Activated B cell treated with CpG ODN at 0.5 μM for 24 hours (primary cell): Measurements from ENCODE around the gene CFAP100. TPM values are rescaled to one million over a fixed set of nuclear protein-coding genes. Genes with fewer than 3 reads are reported as not detected.

Source experiments
- ATAC-seq: fragments of 200-7000 bp; cut with Tn5 transposase; one replicate; pipeline ENCODE4 v1.10.0; 2021; ENCODE audit warnings: low read depth, mild to moderate bottlenecking, moderate library complexity
- CTCF ChIA-PET: fragments of 350-600 bp; sonication (Branson Sonifier 250); formaldehyde crosslinking; loops from one replicate; lab custom pipeline; 2021; ENCODE audit warnings: antibody characterized with exemption; lab: Charles Lee
- POLR2A ChIA-PET: fragments of 350-600 bp; sonication (Branson Sonifier 250); formaldehyde crosslinking; loops from one replicate; lab custom pipeline; 2021; ENCODE audit warnings: antibody characterized with exemption; lab: Charles Lee
- DNase-seq: peaks from one replicate; pipeline ENCODE4 v3.0.0; 2022
- H3K27ac Mint-ChIP-seq: one replicate; pipeline ENCODE4 v1.8.0; 2020; ENCODE audit warnings: mixed read lengths
- H3K27me3 Mint-ChIP-seq: one replicate; pipeline ENCODE4 v1.8.0; 2021; ENCODE audit warnings: mixed read lengths
- H3K36me3 Mint-ChIP-seq: one replicate; pipeline ENCODE4 v1.8.0; 2021; ENCODE audit warnings: low read depth, mixed read lengths
- H3K4me1 Mint-ChIP-seq: one replicate; pipeline ENCODE4 v1.8.0; 2021; ENCODE audit warnings: mixed read lengths
- H3K4me3 Mint-ChIP-seq: one replicate; pipeline ENCODE4 v1.8.0; 2020; ENCODE audit warnings: mild to moderate bottlenecking, mixed read lengths
- H3K9me3 Mint-ChIP-seq: one replicate; pipeline ENCODE4 v1.8.0; 2020; ENCODE audit warnings: mixed read lengths
- intact Hi-C: fragments of 100-400 bp; cut with micrococcal nuclease; formaldehyde crosslinking; loops from one replicate; pipeline ENCODE4 v1.15.1; 2024
- total RNA-seq: library from RNA; stranded (reverse); gene quantifications from 2 replicates; pipeline ENCODE4 v1.2.3, GENCODE V29; 2022
- TF ChIP-seq, protein P1 (sequence below): fragments of 200-600 bp; IDR thresholded peaks from one replicate; pipeline ENCODE4 v1.8.0; 2022; ENCODE audit warnings: antibody characterized with exemption, mild to moderate bottlenecking

CFAP100 gene
- total RNA-seq, 1 donor from 2014 or later, result not detected

DNA sequence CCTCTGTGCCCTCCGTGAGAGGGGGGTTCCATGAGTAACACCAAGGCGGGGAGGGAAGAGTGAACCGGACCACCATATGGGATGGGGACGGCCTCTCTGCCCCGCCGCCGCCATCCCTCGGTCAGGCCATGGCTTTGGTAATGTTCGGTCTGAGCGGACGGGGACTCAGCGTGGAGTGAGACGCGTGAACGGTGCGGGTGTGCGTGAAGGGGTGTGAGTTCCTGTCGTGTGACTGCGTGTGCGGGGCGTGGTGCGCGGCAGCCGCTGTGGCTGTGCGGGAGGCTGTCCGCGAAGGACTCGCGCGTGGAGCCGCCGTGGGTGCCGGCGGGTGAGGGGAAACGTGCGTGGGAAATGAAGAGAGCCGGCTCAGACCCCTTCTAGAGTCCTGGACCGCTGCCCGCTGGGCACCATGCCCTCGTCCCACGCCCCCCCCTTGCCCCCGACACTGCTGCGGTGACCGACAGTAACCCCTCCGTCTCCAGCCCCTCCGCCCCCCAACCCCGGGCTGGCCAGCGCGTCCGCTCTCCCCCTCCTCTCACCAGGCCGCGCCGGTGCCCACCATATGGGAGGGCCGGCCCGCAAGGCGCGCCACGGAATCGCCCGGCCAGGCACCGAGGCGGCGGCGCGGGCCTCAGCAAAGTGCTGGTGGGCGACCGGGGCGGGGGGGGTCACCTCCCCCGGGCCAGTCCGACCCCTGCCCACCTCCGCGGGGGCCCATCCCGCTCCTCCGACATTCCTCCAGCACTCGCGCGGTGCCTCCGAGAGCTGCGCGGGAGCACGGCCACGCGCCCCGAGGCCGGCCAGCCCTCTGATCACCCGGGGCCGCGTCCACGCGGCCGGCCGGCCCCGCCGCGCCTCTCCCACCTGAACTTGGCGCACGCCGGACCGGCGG, 38.1 kb upstream of the CFAP100 start:
- Mint-ChIP-seq H3K27ac (no peak overlapping the region), H3K36me3 (peaks cover 1% of the 10 kb centered on the region), H3K9me3 (no peaks in the 10 kb centered on the region), H3K27me3 (peaks cover 30% of the 10 kb centered on the region), H3K4me3 (peak overlapping the region; percentile 88), H3K4me1 (peaks cover 16% of the 10 kb centered on the region)
- peak; percentile 17 for ATAC-seq
- intact Hi-C loops, result loop anchor here (1.0 to 5.0 kb wide), 6 partner anchors 33 to 626 kb away; partner anchors contain the start of genes CHCHD6, PLXNA1, SLC41A3 and ZXDC
- ChIA-PET CTCF (no interaction called here), POLR2A (interaction anchor here (1.5 kb wide), 1 partner anchor 272 kb away, joined by 5 read pairs; the partner anchor contains the start of gene SLC41A3)
- peak; percentile 24 for DNase-seq
- TF ChIP-seq, protein P1, sequence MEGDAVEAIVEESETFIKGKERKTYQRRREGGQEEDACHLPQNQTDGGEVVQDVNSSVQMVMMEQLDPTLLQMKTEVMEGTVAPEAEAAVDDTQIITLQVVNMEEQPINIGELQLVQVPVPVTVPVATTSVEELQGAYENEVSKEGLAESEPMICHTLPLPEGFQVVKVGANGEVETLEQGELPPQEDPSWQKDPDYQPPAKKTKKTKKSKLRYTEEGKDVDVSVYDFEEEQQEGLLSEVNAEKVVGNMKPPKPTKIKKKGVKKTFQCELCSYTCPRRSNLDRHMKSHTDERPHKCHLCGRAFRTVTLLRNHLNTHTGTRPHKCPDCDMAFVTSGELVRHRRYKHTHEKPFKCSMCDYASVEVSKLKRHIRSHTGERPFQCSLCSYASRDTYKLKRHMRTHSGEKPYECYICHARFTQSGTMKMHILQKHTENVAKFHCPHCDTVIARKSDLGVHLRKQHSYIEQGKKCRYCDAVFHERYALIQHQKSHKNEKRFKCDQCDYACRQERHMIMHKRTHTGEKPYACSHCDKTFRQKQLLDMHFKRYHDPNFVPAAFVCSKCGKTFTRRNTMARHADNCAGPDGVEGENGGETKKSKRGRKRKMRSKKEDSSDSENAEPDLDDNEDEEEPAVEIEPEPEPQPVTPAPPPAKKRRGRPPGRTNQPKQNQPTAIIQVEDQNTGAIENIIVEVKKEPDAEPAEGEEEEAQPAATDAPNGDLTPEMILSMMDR, result no peak

DNA sequence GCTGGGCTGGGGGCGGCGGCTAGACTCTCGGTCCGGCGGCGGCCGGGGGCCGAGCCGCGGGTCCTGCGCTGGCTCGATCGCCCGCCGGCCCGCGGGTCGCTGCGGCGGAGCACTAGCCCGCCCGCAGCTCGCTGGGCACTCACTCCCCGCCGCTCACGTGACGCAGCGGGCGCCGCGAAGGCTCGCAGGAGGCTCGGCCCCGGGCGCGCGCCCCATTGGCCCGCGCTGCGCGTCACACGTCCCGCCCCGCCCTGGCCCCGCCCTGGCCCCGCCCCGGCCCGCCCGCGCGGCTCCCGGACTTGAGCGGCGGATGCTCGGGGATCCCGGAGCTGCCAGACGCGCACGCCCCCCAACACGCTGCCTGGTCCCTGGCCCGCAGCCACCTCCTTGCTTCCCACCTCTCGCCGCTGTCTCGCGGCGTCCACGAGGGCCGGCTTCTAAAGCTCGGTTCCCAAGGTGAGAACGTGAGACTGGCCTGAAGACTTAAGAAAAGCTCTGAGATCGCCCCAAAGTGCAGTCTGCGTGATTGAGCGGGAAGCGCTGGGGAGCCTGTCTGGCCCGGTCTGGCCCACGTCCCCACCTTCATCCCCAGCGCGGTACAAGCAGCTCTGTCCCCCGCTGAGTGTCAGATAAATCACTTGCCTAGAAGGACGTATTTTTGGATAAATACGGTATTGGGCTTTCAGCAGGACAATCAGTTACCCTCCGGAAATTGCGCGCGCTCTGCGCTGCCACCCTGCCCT, 37.2 kb upstream of the CFAP100 start, which contains the start of gene KLF15:
Gene KLF15 (minus strand): TSS at position 114 of the 743 bp plus-strand sequence. CDS start 4,486 bp downstream, outside the sequence.
- peak; percentile 76 for DNase-seq
- POLR2A ChIA-PET, result interaction anchor here (1.5 kb wide), 1 partner anchor 273 kb away, joined by 5 read pairs; the partner anchor contains the start of gene SLC41A3
- CTCF ChIA-PET, result no interaction called here
- H3K27me3 Mint-ChIP-seq, result peaks cover 35% of the 10 kb centered on the region
- TF ChIP-seq, protein P1, result no peak
- intact Hi-C loops, result loop anchor here (1.0 to 5.0 kb wide), 6 partner anchors 32 to 625 kb away; partner anchors contain the start of genes CHCHD6, PLXNA1, SLC41A3 and ZXDC
- no peaks in the 10 kb centered on the region for H3K9me3 Mint-ChIP-seq
- peaks cover 16% of the 10 kb centered on the region for H3K4me1 Mint-ChIP-seq
- no peak within 1 kb of the TSS for H3K27ac Mint-ChIP-seq
- ATAC-seq, result peak; percentile 93
- H3K4me3 Mint-ChIP-seq, result peak within 1 kb of the TSS; percentile 88
- H3K36me3 Mint-ChIP-seq, result peaks cover 1% of the 10 kb centered on the region

DNA sequence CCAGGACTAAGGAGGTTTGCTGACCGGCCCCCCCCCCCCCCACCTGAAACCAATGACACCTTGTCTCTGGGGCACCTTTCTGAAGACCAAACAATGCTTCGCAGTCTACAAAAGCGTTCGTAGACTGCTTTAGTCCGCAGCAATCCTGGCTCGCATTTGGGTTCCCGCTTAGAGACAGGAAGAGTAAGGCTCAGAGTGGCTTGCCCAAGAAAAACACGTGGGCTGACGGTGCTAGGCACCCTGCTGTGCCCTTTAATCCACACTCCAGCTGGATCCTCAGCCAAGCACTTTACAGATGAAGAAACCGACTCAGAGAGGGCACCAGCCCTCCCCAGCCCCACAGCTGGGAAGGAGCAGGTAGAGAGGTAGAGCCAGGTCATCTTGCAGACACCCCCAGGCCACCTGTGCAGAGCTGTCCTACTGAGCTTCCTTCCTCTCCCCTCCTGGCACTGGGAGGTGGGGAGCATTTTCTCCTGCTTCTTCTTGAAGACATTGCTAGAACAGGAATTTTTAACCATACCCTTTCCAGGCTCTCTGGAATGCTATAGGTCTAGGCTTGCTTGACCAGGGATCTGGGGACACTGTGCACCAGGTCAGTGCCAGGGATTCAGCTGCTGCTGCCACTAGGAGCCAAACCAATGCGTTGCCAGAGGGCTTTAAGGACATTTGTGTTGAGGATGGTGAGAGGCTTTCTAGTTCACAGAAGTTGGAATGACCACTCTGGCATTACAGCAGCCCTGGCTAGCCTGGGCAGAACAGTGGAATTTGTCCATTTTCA, 36.5 kb upstream of the CFAP100 start:
- TF ChIP-seq, protein P1, result no peak
- CTCF ChIA-PET, result no interaction called here
- ATAC-seq (no peak), DNase-seq (no peak)
- Mint-ChIP-seq H3K27ac (no peak overlapping the region), H3K9me3 (no peaks in the 10 kb centered on the region), H3K4me1 (peaks cover 16% of the 10 kb centered on the region), H3K4me3 (peak overlapping the region; percentile 88), H3K36me3 (peaks cover 1% of the 10 kb centered on the region), H3K27me3 (peaks cover 36% of the 10 kb centered on the region)
- POLR2A ChIA-PET, result interaction anchor here (1.5 kb wide), 1 partner anchor 274 kb away, joined by 5 read pairs; the partner anchor contains the start of gene SLC41A3
- intact Hi-C loops, result loop anchor here (5.0 kb wide), 1 partner anchor 624 kb away; the partner anchor contains the start of gene PLXNA1

- POLR2A ChIA-PET, result no interaction called here
Measured at GRCh38 chr3:126358816-126359181, 35.9 kb upstream of the CFAP100 start.

More at GRCh38 chr3:126358816-126359181, 35.9 kb upstream of the CFAP100 start:
- peaks cover 1% of the 10 kb centered on the region for H3K36me3 Mint-ChIP-seq
- H3K4me1 Mint-ChIP-seq, result peaks cover 16% of the 10 kb centered on the region
- no peak overlapping the region for H3K4me3 Mint-ChIP-seq
- peaks cover 36% of the 10 kb centered on the region for H3K27me3 Mint-ChIP-seq
- no peaks in the 10 kb centered on the region for H3K9me3 Mint-ChIP-seq
- intact Hi-C loops, result loop anchor here (5.0 kb wide), 1 partner anchor 624 kb away; the partner anchor contains the start of gene PLXNA1
- CTCF ChIA-PET, result no interaction called here
- TF ChIP-seq, protein P1, result no peak
- no peak overlapping the region for H3K27ac Mint-ChIP-seq
- DNase-seq, result no peak
- ATAC-seq, result no peak
